ENCODE measurements around the gene MYOM3. TPM values are rescaled to one million over a fixed set of nuclear protein-coding genes. Genes with fewer than 3 reads are reported as not detected.

MYOM3 gene
- total RNA-seq, 1 donor from 2014 or later, result 0.25 TPM

DNA sequence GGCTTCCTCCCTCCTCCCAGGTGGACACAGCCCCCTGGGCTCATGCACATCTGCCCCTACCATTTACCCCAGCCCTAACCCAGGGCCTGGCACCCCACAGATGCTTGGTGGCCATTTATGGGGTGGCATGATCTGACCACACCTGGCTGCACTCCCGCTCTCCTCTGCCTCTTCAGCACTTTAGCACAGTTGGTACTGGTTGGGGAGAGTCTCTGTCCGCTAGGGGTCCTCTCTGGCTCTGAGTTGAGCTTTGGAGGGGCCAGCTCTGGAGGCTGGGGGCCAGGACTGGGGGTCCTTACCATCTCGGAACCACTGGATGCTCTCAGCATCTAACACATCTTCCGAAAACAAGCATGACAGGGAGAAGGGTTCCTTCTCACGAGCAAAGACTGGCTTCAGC, 17.4 kb downstream of the MYOM3 start:
- no peaks in the 10 kb centered on the region for H3K4me1 ChIP-seq
- no peak overlapping the region for H3K4me3 ChIP-seq
- TF ChIP-seq, protein P1, sequence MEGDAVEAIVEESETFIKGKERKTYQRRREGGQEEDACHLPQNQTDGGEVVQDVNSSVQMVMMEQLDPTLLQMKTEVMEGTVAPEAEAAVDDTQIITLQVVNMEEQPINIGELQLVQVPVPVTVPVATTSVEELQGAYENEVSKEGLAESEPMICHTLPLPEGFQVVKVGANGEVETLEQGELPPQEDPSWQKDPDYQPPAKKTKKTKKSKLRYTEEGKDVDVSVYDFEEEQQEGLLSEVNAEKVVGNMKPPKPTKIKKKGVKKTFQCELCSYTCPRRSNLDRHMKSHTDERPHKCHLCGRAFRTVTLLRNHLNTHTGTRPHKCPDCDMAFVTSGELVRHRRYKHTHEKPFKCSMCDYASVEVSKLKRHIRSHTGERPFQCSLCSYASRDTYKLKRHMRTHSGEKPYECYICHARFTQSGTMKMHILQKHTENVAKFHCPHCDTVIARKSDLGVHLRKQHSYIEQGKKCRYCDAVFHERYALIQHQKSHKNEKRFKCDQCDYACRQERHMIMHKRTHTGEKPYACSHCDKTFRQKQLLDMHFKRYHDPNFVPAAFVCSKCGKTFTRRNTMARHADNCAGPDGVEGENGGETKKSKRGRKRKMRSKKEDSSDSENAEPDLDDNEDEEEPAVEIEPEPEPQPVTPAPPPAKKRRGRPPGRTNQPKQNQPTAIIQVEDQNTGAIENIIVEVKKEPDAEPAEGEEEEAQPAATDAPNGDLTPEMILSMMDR (IDR thresholded peaks at IDR 0.05), result no peak
- TF ChIP-seq POLR2A (IDR thresholded peaks at IDR 0.05), result no peak
- no peak for TF ChIP-seq POLR2AphosphoS5 (IDR thresholded peaks at IDR 0.05; ENCODE audit: insufficient read depth in 1 of 2, low read depth in 1 of 2)
- no peak overlapping the region for H3K27ac ChIP-seq
- no peak for DNase-seq (ENCODE audit: extremely low spot score in 2 of 2)
- H3K9me3 ChIP-seq, result no peaks in the 10 kb centered on the region
- no peaks in the 10 kb centered on the region for H3K27me3 ChIP-seq
- intact Hi-C loops (cut with DNase I), result no loop called here
- no peaks in the 10 kb centered on the region for H3K36me3 ChIP-seq

GRCh38 chr1:24093732-24094131, 18.2 kb downstream of the MYOM3 start:
- Histone ChIP-seq H3K4me1 (no peaks in the 10 kb centered on the region), H3K27me3 (no peaks in the 10 kb centered on the region), H3K27ac (no peak overlapping the region), H3K36me3 (no peaks in the 10 kb centered on the region), H3K4me3 (no peak overlapping the region), H3K9me3 (no peaks in the 10 kb centered on the region)
- no peak for DNase-seq (ENCODE audit: extremely low spot score in 2 of 2)
- intact Hi-C loops (cut with DNase I), result no loop called here
- TF ChIP-seq, protein P1 (IDR thresholded peaks at IDR 0.05), result no peak
- TF ChIP-seq POLR2AphosphoS5 (IDR thresholded peaks at IDR 0.05; ENCODE audit: insufficient read depth in 1 of 2, low read depth in 1 of 2), result no peak
- TF ChIP-seq POLR2A (IDR thresholded peaks at IDR 0.05), result no peak

DNA sequence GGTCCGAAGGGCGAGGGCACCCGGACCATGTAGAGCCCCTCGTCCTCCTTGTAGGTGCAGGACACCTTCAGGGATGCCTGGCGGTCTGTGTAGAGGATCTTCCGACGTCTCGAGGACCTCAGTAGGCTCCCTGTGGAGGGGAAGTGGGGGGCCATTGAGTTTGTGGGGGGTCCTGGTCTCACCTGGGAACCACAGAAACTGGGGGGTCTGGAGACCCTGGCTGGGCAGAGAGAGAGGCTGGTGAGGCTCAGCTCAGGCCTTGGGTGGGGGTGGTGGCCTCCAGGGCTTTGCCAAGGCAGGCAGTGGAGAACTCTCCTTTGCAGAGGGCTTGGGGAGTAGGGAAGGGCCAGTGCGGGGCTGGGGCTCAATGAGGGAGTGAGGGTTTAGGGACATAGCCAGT, 19.0 kb downstream of the MYOM3 start:
- Histone ChIP-seq H3K4me3 (no peak overlapping the region), H3K27me3 (no peaks in the 10 kb centered on the region), H3K27ac (no peak overlapping the region), H3K9me3 (no peaks in the 10 kb centered on the region), H3K36me3 (no peaks in the 10 kb centered on the region), H3K4me1 (no peaks in the 10 kb centered on the region)
- TF ChIP-seq POLR2A (IDR thresholded peaks at IDR 0.05) (no peak), POLR2AphosphoS5 (IDR thresholded peaks at IDR 0.05; ENCODE audit: insufficient read depth in 1 of 2, low read depth in 1 of 2) (no peak)
- intact Hi-C loops (cut with DNase I), result no loop called here
- no peak for DNase-seq (ENCODE audit: extremely low spot score in 2 of 2)

DNA sequence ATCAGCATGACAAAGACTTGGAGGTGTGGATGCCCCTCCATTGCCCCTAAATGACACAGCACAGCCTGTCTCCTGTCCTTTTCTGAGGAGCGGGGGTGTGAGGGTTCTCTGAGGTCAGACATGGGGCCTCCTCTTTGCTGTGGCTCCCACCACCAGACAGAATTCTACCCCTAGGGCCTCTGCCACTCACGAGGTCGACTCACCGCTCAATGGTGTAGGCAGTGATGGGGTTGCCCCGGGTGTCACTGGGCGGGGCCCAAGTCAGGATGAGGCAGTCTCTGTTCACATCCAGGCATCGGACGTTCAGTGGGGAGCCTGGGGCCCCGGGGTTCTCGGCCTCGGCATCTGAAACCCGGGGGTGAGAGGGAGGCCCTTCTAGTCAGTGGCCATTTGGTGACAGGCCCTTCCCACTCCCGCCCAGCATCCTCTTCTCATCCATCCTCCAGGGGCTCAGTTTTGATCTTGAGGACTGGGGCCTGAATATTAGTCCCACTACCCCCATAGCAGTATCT, 19.9 kb downstream of the MYOM3 start:
- no peaks in the 10 kb centered on the region for H3K9me3 ChIP-seq
- intact Hi-C loops (cut with DNase I), result no loop called here
- H3K27ac ChIP-seq, result no peak overlapping the region
- no peak for TF ChIP-seq POLR2AphosphoS5 (IDR thresholded peaks at IDR 0.05; ENCODE audit: insufficient read depth in 1 of 2, low read depth in 1 of 2)
- TF ChIP-seq, protein P1 (IDR thresholded peaks at IDR 0.05), result no peak
- TF ChIP-seq POLR2A (IDR thresholded peaks at IDR 0.05), result no peak
- no peak for DNase-seq (ENCODE audit: extremely low spot score in 2 of 2)
- no peak overlapping the region for H3K4me3 ChIP-seq
- H3K4me1 ChIP-seq, result no peaks in the 10 kb centered on the region
- no peaks in the 10 kb centered on the region for H3K36me3 ChIP-seq
- H3K27me3 ChIP-seq, result no peaks in the 10 kb centered on the region

DNA sequence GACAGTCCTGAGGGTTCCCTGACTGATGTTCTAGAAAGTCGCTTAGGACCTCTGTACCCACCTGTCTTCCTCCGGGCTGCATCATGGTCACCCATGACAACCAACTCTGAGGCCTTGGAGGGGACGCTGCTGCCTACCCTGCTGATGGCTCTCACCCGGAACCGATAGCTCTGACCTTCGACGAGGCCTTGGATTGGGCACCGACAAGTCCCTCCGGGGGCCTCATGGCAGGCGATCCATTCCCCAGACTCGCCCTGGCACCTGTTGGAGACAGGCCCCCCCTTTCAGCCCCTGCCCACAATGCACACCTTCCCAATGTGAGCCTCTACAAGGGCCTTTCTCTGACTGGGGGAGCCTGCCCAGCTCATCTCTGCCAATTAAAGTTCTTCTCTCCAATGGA, 21.2 kb downstream of the MYOM3 start:
- no peaks in the 10 kb centered on the region for H3K9me3 ChIP-seq
- TF ChIP-seq POLR2A (IDR thresholded peaks at IDR 0.05) (no peak), POLR2AphosphoS5 (IDR thresholded peaks at IDR 0.05; ENCODE audit: insufficient read depth in 1 of 2, low read depth in 1 of 2) (no peak)
- TF ChIP-seq, protein P1 (IDR thresholded peaks at IDR 0.05), result no peak
- no peaks in the 10 kb centered on the region for H3K36me3 ChIP-seq
- no peaks in the 10 kb centered on the region for H3K4me1 ChIP-seq
- intact Hi-C loops (cut with DNase I), result no loop called here
- no peaks in the 10 kb centered on the region for H3K27me3 ChIP-seq
- DNase-seq (ENCODE audit: extremely low spot score in 2 of 2), result no peak
- H3K4me3 ChIP-seq, result no peak overlapping the region
- H3K27ac ChIP-seq, result no peak overlapping the region

Measured in vagina (tissue), 2 donors.